Stomach smooth muscle (tissue), 2 donors: ENCODE measurements around the gene PARP16.
"Not testable (repeated sequence)": the region's sequence is repeated elsewhere in the genome, so short reads cannot be mapped to it uniquely, and the experiment has no call there.

Experiments
- H3K27ac ChIP-seq: one replicate; pipeline ENCODE4 v1.7.0; 2013; ENCODE audit warnings: mild to moderate bottlenecking, low read length, inconsistent platforms
- H3K27me3 ChIP-seq, 2 donors: one replicate each; pipeline ENCODE4 v1.7.0; 2013; ENCODE audit warnings: low read length in 2 of 2; ENCODE audit not compliant: insufficient read depth in 2 of 2, control insufficient read depth in 1 of 2
- H3K36me3 ChIP-seq, 2 donors: one replicate each; pipeline ENCODE4 v1.7.0; 2013; ENCODE audit warnings: low read length in 2 of 2; ENCODE audit not compliant: control insufficient read depth in 2 of 2, insufficient read depth in 2 of 2
- H3K4me1 ChIP-seq: one replicate; pipeline ENCODE4 v1.7.0; 2013; ENCODE audit warnings: low read length; ENCODE audit not compliant: control insufficient read depth, insufficient read depth
- H3K4me3 ChIP-seq, 2 donors: one replicate each; pipeline ENCODE4 v1.7.0; 2013; ENCODE audit warnings: low read length in 2 of 2
- H3K9ac ChIP-seq, 2 donors: one replicate each; pipeline ENCODE4 v1.7.0; 2013; ENCODE audit warnings: low read length in 2 of 2, mild to moderate bottlenecking in 1 of 2
- H3K9me3 ChIP-seq, 2 donors: one replicate each; pipeline ENCODE4 v1.7.0; 2013; ENCODE audit warnings: low read length in 2 of 2; ENCODE audit not compliant: control insufficient read depth in 2 of 2
- donor health status: healthy.
- donor health status: Pancreatic carcinoma.

Gene PARP16

GRCh38 chr15:65270811-65271545 lies 15.7 kb downstream of the PARP16 start:
- peak overlapping the region; percentile 80 for H3K27ac ChIP-seq
- H3K4me1 ChIP-seq, result peaks cover 12% of the 10 kb centered on the region
- H3K9ac ChIP-seq, result peak overlapping the region; percentile 24 to 72
- not testable (repeated sequence) for H3K9me3 ChIP-seq, H3K27me3 ChIP-seq, H3K36me3 ChIP-seq
- peak overlapping the region in 1 of 2 donors; percentile 47 for H3K4me3 ChIP-seq

- peaks cover 2 to 7% of the 10 kb centered on the region in 2 donors for H3K36me3 ChIP-seq
Observed at GRCh38 chr15:65268411-65268810, 18.3 kb downstream of the PARP16 start.

GRCh38 chr15:65266469-65266868 lies 20.2 kb downstream of the PARP16 start:
- Histone ChIP-seq H3K9me3 (no peaks in the 10 kb centered on the region), H3K4me1 (peaks cover 50% of the 10 kb centered on the region), H3K27me3 (no peaks in the 10 kb centered on the region), H3K27ac (peak overlapping the region; percentile 49), H3K9ac (no peak overlapping the region), H3K4me3 (no peak overlapping the region), H3K36me3 (peaks cover 7% of the 10 kb centered on the region in 2 donors)

More at GRCh38 chr15:65268411-65268810, 18.3 kb downstream of the PARP16 start:
- no peaks in the 10 kb centered on the region for H3K9me3 ChIP-seq
- H3K4me1 ChIP-seq, result peaks cover 35% of the 10 kb centered on the region
- no peaks in the 10 kb centered on the region for H3K27me3 ChIP-seq
- H3K4me3 ChIP-seq, result no peak overlapping the region
- no peak overlapping the region for H3K27ac ChIP-seq
- no peak overlapping the region for H3K9ac ChIP-seq

GRCh38 chr15:65264863-65265430 lies 21.7 kb downstream of the PARP16 start:
- H3K36me3 ChIP-seq, result peaks cover 3 to 15% of the 10 kb centered on the region in 2 donors
- H3K9me3 ChIP-seq, result no peaks in the 10 kb centered on the region
- peak overlapping the region; percentile 90 for H3K27ac ChIP-seq
- peaks cover 54% of the 10 kb centered on the region for H3K4me1 ChIP-seq
- no peaks in the 10 kb centered on the region for H3K27me3 ChIP-seq
- no peak overlapping the region for H3K4me3 ChIP-seq
- H3K9ac ChIP-seq, result no peak overlapping the region

GRCh38 chr15:65263313-65263712 lies 23.4 kb downstream of the PARP16 start:
- H3K9ac ChIP-seq, result no peak overlapping the region
- no peaks in the 10 kb centered on the region for H3K9me3 ChIP-seq
- no peaks in the 10 kb centered on the region for H3K27me3 ChIP-seq
- no peak overlapping the region for H3K4me3 ChIP-seq
- peaks cover 64% of the 10 kb centered on the region for H3K4me1 ChIP-seq
- peak overlapping the region; percentile 49 for H3K27ac ChIP-seq
- H3K36me3 ChIP-seq, result peaks cover 0 to 15% of the 10 kb centered on the region in 2 donors

- H3K27me3 ChIP-seq, result no peaks in the 10 kb centered on the region
- peaks cover 0 to 13% of the 10 kb centered on the region in 2 donors for H3K36me3 ChIP-seq
- H3K4me3 ChIP-seq, result no peak overlapping the region
- H3K27ac ChIP-seq, result peak overlapping the region; percentile 96
- peak overlapping the region in 1 of 2 donors; percentile 27 for H3K9ac ChIP-seq
- peaks cover 67% of the 10 kb centered on the region for H3K4me1 ChIP-seq
- H3K9me3 ChIP-seq, result no peaks in the 10 kb centered on the region
Observed at GRCh38 chr15:65260968-65261367, 25.7 kb downstream of the PARP16 start.

GRCh38 chr15:65259367-65259797 lies 27.3 kb downstream of the PARP16 start:
- Histone ChIP-seq H3K9me3 (no peaks in the 10 kb centered on the region), H3K27ac (peak overlapping the region; percentile 96), H3K27me3 (no peaks in the 10 kb centered on the region), H3K4me3 (peak overlapping the region in 1 of 2 donors; percentile 52), H3K9ac (peak overlapping the region; percentile 51 to 55), H3K36me3 (peaks cover 0 to 13% of the 10 kb centered on the region in 2 donors), H3K4me1 (peaks cover 64% of the 10 kb centered on the region)

GRCh38 chr15:65258375-65259262 lies 28.1 kb downstream of the PARP16 start:
- Histone ChIP-seq H3K9ac (peak overlapping the region; percentile 55 to 61), H3K27ac (peak overlapping the region; percentile 96), H3K4me3 (peak overlapping the region in 1 of 2 donors; percentile 52), H3K36me3 (peaks cover 0 to 13% of the 10 kb centered on the region in 2 donors), H3K4me1 (peaks cover 65% of the 10 kb centered on the region), H3K9me3 (no peaks in the 10 kb centered on the region), H3K27me3 (no peaks in the 10 kb centered on the region)

GRCh38 chr15:65255486-65256140 lies 31.1 kb downstream of the PARP16 start:
- H3K4me1 ChIP-seq, result peaks cover 44% of the 10 kb centered on the region
- no peaks in the 10 kb centered on the region for H3K27me3 ChIP-seq
- H3K27ac ChIP-seq, result peak overlapping the region; percentile 53
- H3K9ac ChIP-seq, result no peak overlapping the region
- peaks cover 0 to 6% of the 10 kb centered on the region in 2 donors for H3K36me3 ChIP-seq
- no peaks in the 10 kb centered on the region for H3K9me3 ChIP-seq
- no peak overlapping the region for H3K4me3 ChIP-seq

- Histone ChIP-seq H3K27ac (peak overlapping the region; percentile 64), H3K9ac (peak overlapping the region in 1 of 2 donors; percentile 19), H3K9me3 (no peaks in the 10 kb centered on the region), H3K27me3 (no peaks in the 10 kb centered on the region), H3K36me3 (no peaks in the 10 kb centered on the region), H3K4me1 (peaks cover 38% of the 10 kb centered on the region), H3K4me3 (peak overlapping the region; percentile 41 to 44)
Observed at GRCh38 chr15:65254758-65255157, 31.9 kb downstream of the PARP16 start.
